ENCODE measurements around the gene DNAJC13. TPM values are rescaled to one million over a fixed set of nuclear protein-coding genes. Genes with fewer than 3 reads are reported as not detected.

Gene DNAJC13
- polyA plus RNA-seq, 1 experiment = 50.5 TPM

GRCh38 chr3:132399054-132399929 lies 18.0 kb upstream of the DNAJC13 start:
- no peak overlapping the region for H3K4me3 ChIP-seq (ENCODE audit: low read depth, low read length)

DNA sequence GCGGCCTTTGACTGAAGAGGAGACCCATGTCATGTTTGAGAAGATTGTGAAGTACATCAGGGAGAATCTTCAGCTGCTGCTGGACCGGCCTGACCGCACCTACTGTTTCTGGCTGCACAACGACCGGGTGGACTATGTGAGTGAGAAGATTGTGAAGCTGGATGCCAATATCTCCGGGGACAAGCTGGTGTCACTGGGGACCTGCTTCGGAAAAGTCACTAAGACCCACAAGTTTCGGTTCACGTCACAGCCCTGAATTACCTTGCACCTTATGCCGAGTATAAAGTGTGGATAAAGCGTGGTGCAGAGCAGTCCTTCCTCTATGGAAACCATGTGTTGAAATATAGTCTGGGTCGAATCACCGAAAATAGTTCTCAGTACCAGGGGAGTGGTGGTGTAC lies 16.0 kb upstream of the DNAJC13 start:
- TF ChIP-seq, protein P1, sequence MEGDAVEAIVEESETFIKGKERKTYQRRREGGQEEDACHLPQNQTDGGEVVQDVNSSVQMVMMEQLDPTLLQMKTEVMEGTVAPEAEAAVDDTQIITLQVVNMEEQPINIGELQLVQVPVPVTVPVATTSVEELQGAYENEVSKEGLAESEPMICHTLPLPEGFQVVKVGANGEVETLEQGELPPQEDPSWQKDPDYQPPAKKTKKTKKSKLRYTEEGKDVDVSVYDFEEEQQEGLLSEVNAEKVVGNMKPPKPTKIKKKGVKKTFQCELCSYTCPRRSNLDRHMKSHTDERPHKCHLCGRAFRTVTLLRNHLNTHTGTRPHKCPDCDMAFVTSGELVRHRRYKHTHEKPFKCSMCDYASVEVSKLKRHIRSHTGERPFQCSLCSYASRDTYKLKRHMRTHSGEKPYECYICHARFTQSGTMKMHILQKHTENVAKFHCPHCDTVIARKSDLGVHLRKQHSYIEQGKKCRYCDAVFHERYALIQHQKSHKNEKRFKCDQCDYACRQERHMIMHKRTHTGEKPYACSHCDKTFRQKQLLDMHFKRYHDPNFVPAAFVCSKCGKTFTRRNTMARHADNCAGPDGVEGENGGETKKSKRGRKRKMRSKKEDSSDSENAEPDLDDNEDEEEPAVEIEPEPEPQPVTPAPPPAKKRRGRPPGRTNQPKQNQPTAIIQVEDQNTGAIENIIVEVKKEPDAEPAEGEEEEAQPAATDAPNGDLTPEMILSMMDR (IDR thresholded peaks at IDR 0.05; ENCODE audit: low read depth, low read length) = no peak
- POLR2A ChIA-PET = no interaction called here
- Histone ChIP-seq H3K9me3 (ENCODE audit: control insufficient read depth, insufficient read depth, low read length) (peaks cover 3% of the 10 kb centered on the region; the same call in 1 of the 2 replicates), H3K4me3 (ENCODE audit: low read depth, low read length) (no peak overlapping the region), H3K27me3 (ENCODE audit: control insufficient read depth, insufficient read depth, low read length) (no peaks in the 10 kb centered on the region), H3K27ac (ENCODE audit: low read depth, low read length) (no peak overlapping the region)
- no peak for DNase-seq (ENCODE audit: low read depth, low spot score)
- CTCF ChIA-PET = interaction anchor here (0.9 to 7.6 kb wide), 5 partner anchors 50 to 362 kb away, joined by 3 to 139 read pairs (median 19); no protein-coding TSS in a partner anchor

More at GRCh38 chr3:132399054-132399929, 18.0 kb upstream of the DNAJC13 start:
- Histone ChIP-seq H3K27ac (ENCODE audit: low read depth, low read length) (no peak overlapping the region), H3K27me3 (ENCODE audit: control insufficient read depth, insufficient read depth, low read length) (no peaks in the 10 kb centered on the region), H3K9me3 (ENCODE audit: control insufficient read depth, insufficient read depth, low read length) (peaks cover 5% of the 10 kb centered on the region; the same call in 1 of the 2 replicates)
- peak; percentile 42 for DNase-seq (ENCODE audit: low read depth, low spot score)
- CTCF ChIA-PET = interaction anchor here (0.5 to 7.6 kb wide), 23 partner anchors 8 to 604 kb away, joined by 3 to 139 read pairs (median 5); no protein-coding TSS in a partner anchor
- POLR2A ChIA-PET = no interaction called here
- TF ChIP-seq, protein P1 (IDR thresholded peaks at IDR 0.05; ENCODE audit: low read depth, low read length) = peak; percentile 90

GRCh38 chr3:132404276-132404675 lies 13.0 kb upstream of the DNAJC13 start:
- POLR2A ChIA-PET = interaction anchor here (1.2 kb wide), 1 partner anchor 13 kb away, joined by 6 read pairs; the partner anchor contains the start of gene DNAJC13
- Histone ChIP-seq H3K27me3 (ENCODE audit: control insufficient read depth, insufficient read depth, low read length) (peaks cover 3% of the 10 kb centered on the region), H3K9me3 (ENCODE audit: control insufficient read depth, insufficient read depth, low read length) (no peaks in the 10 kb centered on the region), H3K27ac (ENCODE audit: low read depth, low read length) (no peak overlapping the region), H3K4me3 (ENCODE audit: low read depth, low read length) (no peak overlapping the region)
- TF ChIP-seq, protein P1 (IDR thresholded peaks at IDR 0.05; ENCODE audit: low read depth, low read length) = no peak
- CTCF ChIA-PET = interaction anchor here (0.6 to 1.0 kb wide), 3 partner anchors 53 to 95 kb away, joined by 3 to 4 read pairs (median 3); no protein-coding TSS in a partner anchor
- DNase-seq (ENCODE audit: low read depth, low spot score) = no peak

- Histone ChIP-seq H3K4me3 (ENCODE audit: low read depth, low read length) (no peak overlapping the region), H3K27ac (ENCODE audit: low read depth, low read length) (no peak overlapping the region), H3K27me3 (ENCODE audit: control insufficient read depth, insufficient read depth, low read length) (peaks cover 3% of the 10 kb centered on the region), H3K9me3 (ENCODE audit: control insufficient read depth, insufficient read depth, low read length) (no peaks in the 10 kb centered on the region)
- POLR2A ChIA-PET = interaction anchor here (1.2 kb wide), 1 partner anchor 12 kb away, joined by 6 read pairs; the partner anchor contains the start of gene DNAJC13
- DNase-seq (ENCODE audit: low read depth, low spot score) = no peak
- TF ChIP-seq, protein P1 (IDR thresholded peaks at IDR 0.05; ENCODE audit: low read depth, low read length) = no peak
- CTCF ChIA-PET = interaction anchor here (1.1 kb wide), 1 partner anchor 62 kb away, joined by 6 read pairs; no protein-coding TSS in a partner anchor
Observed at GRCh38 chr3:132405188-132405587, 12.1 kb upstream of the DNAJC13 start.

All from AG04450 (cell line).